Esophagus (tissue), 2 donors: ENCODE measurements around the gene ZXDC. TPM values are rescaled to one million over a fixed set of nuclear protein-coding genes. Genes with fewer than 3 reads are reported as not detected.

Source experiments
- H3K27ac ChIP-seq, 2 donors: one replicate each; pipeline ENCODE4 v1.5.1; 2013; ENCODE audit warnings: low read depth in 2 of 2, mild to moderate bottlenecking in 2 of 2, inconsistent platforms in 1 of 2, low read length in 1 of 2, moderate library complexity in 1 of 2
- H3K27me3 ChIP-seq, 2 donors: one replicate each; pipeline ENCODE4 v1.6.1; 2013; ENCODE audit warnings: low read length in 2 of 2, control low read depth in 1 of 2, mild to moderate bottlenecking in 1 of 2; ENCODE audit not compliant: insufficient read depth in 2 of 2, control insufficient read depth in 1 of 2
- H3K36me3 ChIP-seq, 2 donors: one replicate each; pipeline ENCODE4 v1.6.1; 2013; ENCODE audit warnings: low read length in 1 of 2; ENCODE audit not compliant: control insufficient read depth in 2 of 2, insufficient read depth in 2 of 2
- H3K4me1 ChIP-seq, 2 donors: one replicate each; pipeline ENCODE4 v1.6.1; 2013; ENCODE audit warnings: low read length in 1 of 2; ENCODE audit not compliant: control insufficient read depth in 2 of 2, insufficient read depth in 2 of 2
- H3K4me3 ChIP-seq, 2 donors: one replicate each; pipeline ENCODE4 v1.5.1; 2013; ENCODE audit warnings: low read length in 2 of 2, mild to moderate bottlenecking in 2 of 2, low read depth in 1 of 2, moderate library complexity in 1 of 2
- H3K9me3 ChIP-seq, 2 donors: one replicate each; pipeline ENCODE4 v1.6.1; 2013; ENCODE audit warnings: mild to moderate bottlenecking in 2 of 2, low read depth in 1 of 2, low read length in 1 of 2, moderate library complexity in 1 of 2; ENCODE audit not compliant: control insufficient read depth in 2 of 2, insufficient read depth in 1 of 2
- WGBS, 2 donors: extraction: QIAGEN DNeasy Blood & Tissue Kit; methylation state at CpG; one replicate each; pipeline ENCODE4 v1.1.7; 2013; 5-methylcytosine and 5-hydroxymethylcytosine counted together
- polyA plus RNA-seq, 2 donors: library from polyadenylated mRNA; stranded (reverse); fragments of 200-250 nt; gene quantifications; one replicate each; pipeline ENCODE4 v1.2.3, GENCODE V29; 2013
- donor health status: healthy with polysubstance abuse.
- donor health status: Bipolar disorder and iron deficiency.

The ZXDC gene
- polyA plus RNA-seq, 2 donors = 9.2 to 13.3 TPM

GRCh38 chr3:126441256-126441880 lies 34.3 kb downstream of the ZXDC start:
- no peaks in the 10 kb centered on the region for H3K27me3 ChIP-seq
- WGBS, 2 donors = 89% methylated on average over 20 of the region's 20 CpGs
- H3K27ac ChIP-seq = no peak overlapping the region
- H3K4me1 ChIP-seq = peaks cover 0 to 3% of the 10 kb centered on the region in 2 donors
- no peaks in the 10 kb centered on the region for H3K9me3 ChIP-seq
- no peak overlapping the region for H3K4me3 ChIP-seq
- H3K36me3 ChIP-seq = peaks cover 7 to 39% of the 10 kb centered on the region in 2 donors

DNA sequence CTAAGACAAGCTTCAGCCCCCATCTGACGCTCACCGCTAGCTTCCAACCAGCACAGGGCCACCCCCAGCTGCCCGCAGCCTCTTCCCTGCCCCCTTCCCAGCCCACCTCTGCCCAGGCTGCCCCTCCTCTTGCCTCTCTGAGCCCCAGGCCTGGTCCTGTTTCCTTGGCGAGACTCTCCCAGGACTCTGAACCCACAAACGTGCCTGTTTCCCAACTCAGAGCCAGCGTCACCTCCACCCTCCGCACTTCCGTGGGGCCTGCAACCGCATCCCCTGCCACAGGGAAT lies 35.0 kb downstream of the ZXDC start:
- 93 to 96% methylated on average over 9 of the region's 9 CpGs for WGBS, 2 donors
- Histone ChIP-seq H3K27me3 (no peaks in the 10 kb centered on the region), H3K36me3 (peaks cover 7 to 45% of the 10 kb centered on the region in 2 donors), H3K9me3 (no peaks in the 10 kb centered on the region), H3K4me1 (no peaks in the 10 kb centered on the region), H3K27ac (no peak overlapping the region), H3K4me3 (no peak overlapping the region)

- no peak overlapping the region for H3K27ac ChIP-seq
- WGBS, 2 donors = 86 to 91% methylated on average over 12 of the region's 12 CpGs
- H3K36me3 ChIP-seq = peaks cover 7 to 47% of the 10 kb centered on the region in 2 donors
- H3K9me3 ChIP-seq = no peaks in the 10 kb centered on the region
- H3K27me3 ChIP-seq = no peaks in the 10 kb centered on the region
- no peaks in the 10 kb centered on the region for H3K4me1 ChIP-seq
- H3K4me3 ChIP-seq = no peak overlapping the region
Measured at GRCh38 chr3:126439968-126440708, 35.6 kb downstream of the ZXDC start.

DNA sequence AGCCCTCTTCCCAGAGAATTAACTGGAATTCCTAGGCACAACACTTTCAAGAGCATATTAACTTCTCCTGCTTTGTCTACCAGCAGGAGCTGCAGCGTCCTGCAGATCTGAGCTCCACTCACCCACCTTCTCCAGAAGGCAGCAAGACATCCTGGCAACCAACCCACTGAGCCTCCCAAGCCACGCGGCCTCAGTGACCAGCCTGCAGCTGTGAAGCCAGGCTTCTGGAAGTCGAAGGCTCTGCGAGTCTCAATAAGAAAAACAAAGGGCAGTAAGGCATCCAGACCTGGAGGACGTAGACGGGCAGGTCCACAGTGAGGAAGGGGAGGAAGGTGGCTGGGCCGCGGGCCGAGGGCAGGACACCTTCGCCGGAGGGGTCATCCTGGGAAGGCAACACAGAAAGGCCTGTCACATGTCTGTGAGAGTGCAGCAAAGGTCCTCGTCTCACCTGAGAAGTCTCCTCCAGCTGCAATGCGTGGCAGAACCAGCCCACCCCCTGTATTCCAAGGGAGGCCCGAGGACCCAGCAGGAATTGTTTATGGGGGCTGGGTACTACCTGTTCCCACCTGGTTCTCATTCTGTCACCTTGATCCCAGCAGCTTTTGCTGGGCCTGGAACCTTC lies 36.2 kb downstream of the ZXDC start:
- Histone ChIP-seq H3K4me1 (no peaks in the 10 kb centered on the region), H3K27ac (no peak overlapping the region), H3K27me3 (no peaks in the 10 kb centered on the region), H3K9me3 (no peaks in the 10 kb centered on the region), H3K36me3 (peaks cover 7 to 51% of the 10 kb centered on the region in 2 donors), H3K4me3 (no peak overlapping the region)
- 93 to 94% methylated on average over 15 of the region's 15 CpGs for WGBS, 2 donors

DNA sequence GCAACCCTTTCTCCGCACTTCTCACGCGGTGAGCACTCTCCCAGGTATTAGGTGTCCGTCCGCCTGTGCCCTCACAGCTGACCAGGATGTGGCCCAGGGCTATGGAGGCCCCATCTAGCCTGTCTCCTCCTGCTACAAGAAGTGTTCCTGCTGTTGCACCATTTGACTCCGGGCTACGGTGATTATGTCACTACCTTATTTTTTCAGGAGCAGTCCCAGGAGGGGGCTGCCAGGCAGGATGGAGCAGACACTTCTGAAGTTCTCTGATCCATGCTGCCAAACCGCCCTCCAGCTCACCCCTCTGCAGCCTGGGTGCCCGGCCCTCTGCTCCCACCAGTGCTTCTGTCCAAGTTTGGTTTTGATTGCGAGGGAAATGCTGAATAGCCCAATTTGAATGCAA lies 36.9 kb downstream of the ZXDC start:
- Histone ChIP-seq H3K27me3 (no peaks in the 10 kb centered on the region), H3K36me3 (peaks cover 7 to 56% of the 10 kb centered on the region in 2 donors)
- 91 to 92% methylated on average over 10 of the region's 10 CpGs for WGBS, 2 donors

GRCh38 chr3:126438186-126438585 lies 37.5 kb downstream of the ZXDC start:
- Histone ChIP-seq H3K27me3 (no peaks in the 10 kb centered on the region), H3K4me1 (no peaks in the 10 kb centered on the region), H3K4me3 (no peak overlapping the region), H3K9me3 (no peaks in the 10 kb centered on the region), H3K27ac (no peak overlapping the region), H3K36me3 (peaks cover 6 to 56% of the 10 kb centered on the region in 2 donors)
- WGBS, 2 donors = 87 to 89% methylated on average over 8 of the region's 8 CpGs

More for the DNA sequence above, 36.9 kb downstream of the ZXDC start:
- no peak overlapping the region for H3K27ac ChIP-seq
- no peaks in the 10 kb centered on the region for H3K9me3 ChIP-seq
- H3K4me3 ChIP-seq = no peak overlapping the region
- H3K4me1 ChIP-seq = no peaks in the 10 kb centered on the region

GRCh38 chr3:126436826-126437717 lies 38.6 kb downstream of the ZXDC start:
- H3K9me3 ChIP-seq = no peaks in the 10 kb centered on the region
- 93 to 94% methylated on average over 18 of the region's 18 CpGs for WGBS, 2 donors
- peaks cover 8 to 60% of the 10 kb centered on the region in 2 donors for H3K36me3 ChIP-seq
- no peaks in the 10 kb centered on the region for H3K27me3 ChIP-seq
- H3K4me3 ChIP-seq = no peak overlapping the region
- H3K4me1 ChIP-seq = no peaks in the 10 kb centered on the region
- H3K27ac ChIP-seq = no peak overlapping the region

- H3K4me1 ChIP-seq = no peaks in the 10 kb centered on the region
- H3K4me3 ChIP-seq = no peak overlapping the region
- H3K27ac ChIP-seq = no peak overlapping the region
- H3K9me3 ChIP-seq = no peaks in the 10 kb centered on the region
- WGBS, 2 donors = 91 to 95% methylated on average over 14 of the region's 14 CpGs
- H3K36me3 ChIP-seq = peaks cover 8 to 52% of the 10 kb centered on the region in 2 donors
- no peaks in the 10 kb centered on the region for H3K27me3 ChIP-seq
Measured at GRCh38 chr3:126435456-126436315, 40.0 kb downstream of the ZXDC start.
